CD14-positive monocyte (primary cell): ENCODE data around the gene GOLPH3L. TPM values are rescaled to one million over a fixed set of nuclear protein-coding genes. Genes with fewer than 3 reads are reported as not detected.
"Not testable (repeated sequence)": the region's sequence is repeated elsewhere in the genome, so short reads cannot be mapped to it uniquely, and the experiment has no call there.

Experiments used
- DNase-seq, 3 donors: peaks; one replicate each; pipeline ENCODE4 v3.0.0-alpha.2; 2011 to 2022
- H2AFZ ChIP-seq: 2 replicates; pipeline ENCODE4 v1.6.0; 2012; ENCODE audit warnings: mild to moderate bottlenecking, low read depth, low read length, inconsistent platforms; ENCODE audit not compliant: insufficient read depth, poor library complexity, severe bottlenecking
- H3K27ac ChIP-seq, 2 donors: 1 replicate in 1 of 2; 2 replicates in 1 of 2; pipeline ENCODE4 v1.5.1; 2012 to 2013; ENCODE audit warnings: low read length in 2 of 2, control low read depth in 1 of 2, inconsistent platforms in 1 of 2, low read depth in 1 of 2, mild to moderate bottlenecking in 1 of 2
- H3K27me3 ChIP-seq, 2 donors: one replicate each; pipeline versions ENCODE4 v1.6.0 to v1.6.1; 2011 to 2013; ENCODE audit warnings: low read length in 2 of 2; ENCODE audit not compliant: control insufficient read depth in 2 of 2, insufficient read depth in 2 of 2
- H3K36me3 ChIP-seq, 2 donors: replicated peaks in 1 of 2; 1 replicate in 1 of 2; 2 replicates in 1 of 2; pipeline versions ENCODE4 v1.5.1 to v1.6.1; 2012 to 2013; ENCODE audit warnings: low read length in 2 of 2, control low read depth in 1 of 2, inconsistent platforms in 1 of 2, mild to moderate bottlenecking in 1 of 2; ENCODE audit not compliant: insufficient read depth in 2 of 2, control insufficient read depth in 1 of 2
- H3K4me1 ChIP-seq, 2 donors: 1 replicate in 1 of 2; 2 replicates in 1 of 2; pipeline versions ENCODE4 v1.5.1 to v1.6.1; 2012 to 2013; ENCODE audit warnings: low read length in 2 of 2, control low read depth in 1 of 2, inconsistent platforms in 1 of 2, mild to moderate bottlenecking in 1 of 2, moderate library complexity in 1 of 2; ENCODE audit not compliant: insufficient read depth in 2 of 2, control insufficient read depth in 1 of 2
- H3K4me2 ChIP-seq: replicated peaks from 2 replicates; pipeline ENCODE3; 2012; ENCODE audit warnings: low read length, moderate library complexity, mild to moderate bottlenecking; ENCODE audit not compliant: poor library complexity, severe bottlenecking; ENCODE audit errors: extremely low read depth
- H3K4me3 ChIP-seq, 3 experiments: fragments of 200-600 bp in 1 of 3; sonication (generic) in 1 of 3; replicated peaks in 1 of 3; 1 replicate in 2 of 3; 2 replicates in 1 of 3; pipeline ENCODE4 v1.5.1; 2011 to 2013; ENCODE audit warnings: low read length in 3 of 3, mild to moderate bottlenecking in 3 of 3, control low read depth in 2 of 3, low read depth in 2 of 3, inconsistent platforms in 1 of 3, moderate library complexity in 1 of 3
- H3K79me2 ChIP-seq: 2 replicates; pipeline ENCODE4 v1.6.0; 2012; ENCODE audit warnings: mild to moderate bottlenecking, control low read depth, inconsistent platforms, low read length, moderate library complexity; ENCODE audit not compliant: insufficient read depth
- H3K9ac ChIP-seq: 2 replicates; pipeline ENCODE4 v1.6.0; 2017; ENCODE audit warnings: low read length, mild to moderate bottlenecking; ENCODE audit not compliant: insufficient read depth, poor library complexity, severe bottlenecking
- H3K9me3 ChIP-seq, 2 donors: replicated peaks in 1 of 2; 1 replicate in 1 of 2; 2 replicates in 1 of 2; pipeline versions ENCODE4 v1.5.1 to v1.6.1; 2012 to 2013; ENCODE audit warnings: low read length in 2 of 2, control low read depth in 1 of 2; ENCODE audit not compliant: control insufficient read depth in 1 of 2, insufficient read depth in 1 of 2
- H4K20me1 ChIP-seq: 2 replicates; pipeline ENCODE4 v1.6.0; 2012; ENCODE audit warnings: mild to moderate bottlenecking, low read length, control low read depth, moderate library complexity; ENCODE audit not compliant: insufficient read depth
- H3K27ac Mint-ChIP-seq, 7 donors: one replicate each; pipeline ENCODE4 v1.8.0; 2020; ENCODE audit warnings: mild to moderate bottlenecking in 7 of 7, mixed read lengths in 7 of 7, moderate library complexity in 6 of 7, inconsistent platforms in 2 of 7
- H3K27me3 Mint-ChIP-seq, 3 donors: one replicate each; pipeline ENCODE4 v1.8.0; 2021 to 2022; ENCODE audit warnings: low read depth in 3 of 3, mild to moderate bottlenecking in 3 of 3, mixed read lengths in 3 of 3, moderate library complexity in 3 of 3, inconsistent platforms in 1 of 3
- H3K36me3 Mint-ChIP-seq, 2 donors: one replicate each; pipeline ENCODE4 v1.8.0; 2020; ENCODE audit warnings: mixed read lengths in 2 of 2, inconsistent platforms in 1 of 2, mild to moderate bottlenecking in 1 of 2
- H3K4me1 Mint-ChIP-seq: one replicate; pipeline ENCODE4 v1.8.0; 2020; ENCODE audit warnings: mild to moderate bottlenecking, mixed read lengths
- H3K4me3 Mint-ChIP-seq, 2 donors: one replicate each; pipeline ENCODE4 v1.8.0; 2020; ENCODE audit warnings: mild to moderate bottlenecking in 2 of 2, mixed read lengths in 2 of 2, moderate library complexity in 1 of 2
- H3K9me3 Mint-ChIP-seq, 7 donors: one replicate each; pipeline ENCODE4 v1.8.0; 2020 to 2022; ENCODE audit warnings: mixed read lengths in 7 of 7, mild to moderate bottlenecking in 6 of 7, moderate library complexity in 6 of 7, inconsistent platforms in 2 of 7
- CTCF ChIP-seq: fragments of 200-600 bp; IDR thresholded peaks from one replicate; pipeline ENCODE4 v1.8.0; 2022; ENCODE audit warnings: antibody characterized with exemption, mild to moderate bottlenecking
- WGBS: methylation state at CpG from one replicate; pipeline ENCODE4 v1.1.5; 2013; ENCODE audit warnings: missing lambda C conversion rate; ENCODE audit not compliant: insufficient coverage; 5-methylcytosine and 5-hydroxymethylcytosine counted together
- intact Hi-C, 2 donors: fragments of 100-400 bp; cut with micrococcal nuclease; formaldehyde crosslinking; loops; one replicate each; pipeline versions ENCODE4 v1.15.0 to v1.15.1; 2023
- polyA plus RNA-seq, 3 donors: library from polyadenylated mRNA; depleted of rRNA in 1 of 3; unstranded in 2 of 3; stranded (reverse) in 1 of 3; fragments of 300-500 nt in 2 of 3; fragments of >200 nt in 1 of 3; fragmentation: Illumina TruSeq in 2 of 3; gene quantifications; 1 replicate in 2 of 3; 2 replicates in 1 of 3; pipeline ENCODE4 v1.2.3, GENCODE V29; 2012 to 2021

Gene GOLPH3L
- polyA plus RNA-seq, 3 donors, result 1.5 to 9.7 (median 4.7) TPM

- Mint-ChIP-seq H3K4me1 (peaks cover 6% of the 10 kb centered on the region), H3K4me3 (no peak overlapping the region), H3K27me3 (no peaks in the 10 kb centered on the region), H3K36me3 (peaks cover 44 to 48% of the 10 kb centered on the region in 2 donors), H3K27ac (peak overlapping the region in 2 of 7 donors; percentile 81 to 92), H3K9me3 (no peaks in the 10 kb centered on the region)
- Histone ChIP-seq H3K9ac (no peak overlapping the region), H3K9me3 (no peaks in the 10 kb centered on the region), H3K27ac (peak overlapping the region; percentile 2 to 94), H3K4me3 (peak overlapping the region in 1 of 3 experiments; percentile 88), H3K27me3 (no peaks in the 10 kb centered on the region), H2AFZ (no peak overlapping the region), H3K4me1 (peaks cover 18 to 21% of the 10 kb centered on the region in 2 donors), H4K20me1 (peaks cover 4% of the 10 kb centered on the region), H3K4me2 (peak overlapping the region; percentile 90), H3K36me3 (peaks cover 41 to 46% of the 10 kb centered on the region in 2 donors), H3K79me2 (peaks cover 43% of the 10 kb centered on the region)
- peak; percentile 18 to 60 (median 44) for DNase-seq
- TF ChIP-seq CTCF, result no peak
- intact Hi-C loops, result loop anchor here (2.0 to 5.0 kb wide), 3 partner anchors 17 to 66 kb away; partner anchors contain the start of gene MCL1 (in 1 of the 2)
- WGBS, result 37% methylated on average over 3 of the region's 5 CpGs
Measured at GRCh38 chr1:150627826-150628410, 69.0 kb downstream of the GOLPH3L start.

GRCh38 chr1:150626150-150626549 is 70.8 kb downstream of the GOLPH3L start:
- no peak overlapping the region for H2AFZ ChIP-seq
- H3K9ac ChIP-seq, result no peak overlapping the region
- H3K9me3 Mint-ChIP-seq, result no peaks in the 10 kb centered on the region
- peaks cover 26 to 38% of the 10 kb centered on the region in 2 donors for H3K4me1 ChIP-seq
- peak overlapping the region in 3 of 7 donors; percentile 59 to 70 (median 63) for H3K27ac Mint-ChIP-seq
- H4K20me1 ChIP-seq, result peaks cover 4% of the 10 kb centered on the region
- H3K36me3 Mint-ChIP-seq, result peaks cover 53 to 59% of the 10 kb centered on the region in 2 donors
- no peak for TF ChIP-seq CTCF
- intact Hi-C loops, result loop anchor here in 1 of 2 donors (5.0 kb wide), 1 partner anchor 64 kb away; no protein-coding TSS in a partner anchor
- H3K27me3 ChIP-seq, result no peaks in the 10 kb centered on the region
- H3K4me2 ChIP-seq, result no peak overlapping the region
- no peak overlapping the region for H3K4me3 Mint-ChIP-seq
- DNase-seq, result no peak
- 100% methylated on average over 1 of the region's 2 CpGs for WGBS
- no peak overlapping the region for H3K27ac ChIP-seq
- H3K36me3 ChIP-seq, result peaks cover 46 to 51% of the 10 kb centered on the region in 2 donors
- no peak overlapping the region for H3K4me3 ChIP-seq
- no peaks in the 10 kb centered on the region for H3K27me3 Mint-ChIP-seq
- no peaks in the 10 kb centered on the region for H3K9me3 ChIP-seq
- H3K4me1 Mint-ChIP-seq, result peaks cover 22% of the 10 kb centered on the region
- peaks cover 54% of the 10 kb centered on the region for H3K79me2 ChIP-seq

GRCh38 chr1:150624546-150624945 is 72.4 kb downstream of the GOLPH3L start:
- H3K27me3 Mint-ChIP-seq, result not testable (repeated sequence)
- peaks cover 67% of the 10 kb centered on the region for H3K79me2 ChIP-seq
- WGBS, result no CpG with 5 or more reads among the region's 1 CpG

More at GRCh38 chr1:150624546-150624945, 72.4 kb downstream of the GOLPH3L start:
- H3K4me2 ChIP-seq, DNase-seq, H3K4me3 ChIP-seq, H3K27me3 ChIP-seq, H3K9ac ChIP-seq, H4K20me1 ChIP-seq, H3K27ac ChIP-seq, H3K9me3 ChIP-seq, H2AFZ ChIP-seq, H3K9me3 Mint-ChIP-seq, H3K4me3 Mint-ChIP-seq: not testable (repeated sequence)
- Mint-ChIP-seq H3K27ac (peak overlapping the region in 3 of 7 donors; percentile 2 to 45 (median 34)), H3K36me3 (peaks cover 65 to 69% of the 10 kb centered on the region in 2 donors), H3K4me1 (peaks cover 32% of the 10 kb centered on the region)
- intact Hi-C loops, result loop anchor here (5.0 kb wide), 2 partner anchors 42 to 62 kb away; no protein-coding TSS in a partner anchor
- Histone ChIP-seq H3K36me3 (peaks cover 46 to 59% of the 10 kb centered on the region in 2 donors), H3K4me1 (peaks cover 34 to 47% of the 10 kb centered on the region in 2 donors)
